ENCODE data around the gene NEURL1B. TPM values are rescaled to one million over a fixed set of nuclear protein-coding genes. Genes with fewer than 3 reads are reported as not detected.
A peak's percentile ranks its signal among the peaks of the same experiment; 100 is the strongest.
"Not testable (repeated sequence)": the region's sequence is repeated elsewhere in the genome, so short reads cannot be mapped to it uniquely, and the experiment has no call there.

The NEURL1B gene
- total RNA-seq, 1 donor from 2014 or later = 1.5 TPM

DNA sequence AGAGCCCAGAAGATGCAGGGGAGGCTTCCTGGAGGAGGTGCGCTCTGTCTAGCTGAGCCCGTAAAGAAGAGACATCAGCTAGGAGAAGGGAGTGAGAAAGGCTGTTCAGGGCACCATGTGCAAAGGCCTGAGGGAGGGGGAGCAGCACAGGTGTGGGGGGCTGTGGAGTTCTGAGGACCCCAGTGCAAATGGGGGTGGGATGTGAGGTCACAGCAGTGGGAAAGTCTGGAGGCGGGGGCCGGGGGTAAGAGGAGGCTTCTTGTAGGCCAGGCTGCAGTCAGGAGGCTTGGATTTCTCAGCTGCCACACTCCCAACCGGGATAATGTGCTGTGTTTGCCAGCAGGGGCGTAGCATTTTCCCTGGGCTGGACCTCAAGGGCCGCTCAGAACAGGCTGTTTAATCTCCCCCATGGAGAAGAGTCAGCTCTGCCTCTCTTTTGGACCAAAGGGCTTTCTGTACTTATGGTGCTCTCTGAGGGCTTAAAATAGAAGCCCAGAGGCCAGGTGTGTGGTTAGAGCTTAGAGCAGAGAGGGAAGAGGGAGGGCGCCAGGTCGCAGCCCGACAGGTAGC lies 5.7 kb downstream of the NEURL1B start:
- Mint-ChIP-seq H3K27ac (ENCODE audit: unreplicated experiment) (no peak overlapping the region), H3K9me3 (ENCODE audit: unreplicated experiment) (no peaks in the 10 kb centered on the region), H3K27me3 (ENCODE audit: unreplicated experiment) (no peaks in the 10 kb centered on the region), H3K4me3 (ENCODE audit: unreplicated experiment) (no peak overlapping the region), H3K36me3 (ENCODE audit: unreplicated experiment) (no peaks in the 10 kb centered on the region), H3K4me1 (ENCODE audit: unreplicated experiment) (peaks cover 10% of the 10 kb centered on the region)
- DNase-seq (ENCODE audit: extremely low spot score, unreplicated experiment) = no peak
- TF ChIP-seq, protein P1, sequence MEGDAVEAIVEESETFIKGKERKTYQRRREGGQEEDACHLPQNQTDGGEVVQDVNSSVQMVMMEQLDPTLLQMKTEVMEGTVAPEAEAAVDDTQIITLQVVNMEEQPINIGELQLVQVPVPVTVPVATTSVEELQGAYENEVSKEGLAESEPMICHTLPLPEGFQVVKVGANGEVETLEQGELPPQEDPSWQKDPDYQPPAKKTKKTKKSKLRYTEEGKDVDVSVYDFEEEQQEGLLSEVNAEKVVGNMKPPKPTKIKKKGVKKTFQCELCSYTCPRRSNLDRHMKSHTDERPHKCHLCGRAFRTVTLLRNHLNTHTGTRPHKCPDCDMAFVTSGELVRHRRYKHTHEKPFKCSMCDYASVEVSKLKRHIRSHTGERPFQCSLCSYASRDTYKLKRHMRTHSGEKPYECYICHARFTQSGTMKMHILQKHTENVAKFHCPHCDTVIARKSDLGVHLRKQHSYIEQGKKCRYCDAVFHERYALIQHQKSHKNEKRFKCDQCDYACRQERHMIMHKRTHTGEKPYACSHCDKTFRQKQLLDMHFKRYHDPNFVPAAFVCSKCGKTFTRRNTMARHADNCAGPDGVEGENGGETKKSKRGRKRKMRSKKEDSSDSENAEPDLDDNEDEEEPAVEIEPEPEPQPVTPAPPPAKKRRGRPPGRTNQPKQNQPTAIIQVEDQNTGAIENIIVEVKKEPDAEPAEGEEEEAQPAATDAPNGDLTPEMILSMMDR (IDR thresholded peaks at IDR 0.05) = peak; percentile 41

DNA sequence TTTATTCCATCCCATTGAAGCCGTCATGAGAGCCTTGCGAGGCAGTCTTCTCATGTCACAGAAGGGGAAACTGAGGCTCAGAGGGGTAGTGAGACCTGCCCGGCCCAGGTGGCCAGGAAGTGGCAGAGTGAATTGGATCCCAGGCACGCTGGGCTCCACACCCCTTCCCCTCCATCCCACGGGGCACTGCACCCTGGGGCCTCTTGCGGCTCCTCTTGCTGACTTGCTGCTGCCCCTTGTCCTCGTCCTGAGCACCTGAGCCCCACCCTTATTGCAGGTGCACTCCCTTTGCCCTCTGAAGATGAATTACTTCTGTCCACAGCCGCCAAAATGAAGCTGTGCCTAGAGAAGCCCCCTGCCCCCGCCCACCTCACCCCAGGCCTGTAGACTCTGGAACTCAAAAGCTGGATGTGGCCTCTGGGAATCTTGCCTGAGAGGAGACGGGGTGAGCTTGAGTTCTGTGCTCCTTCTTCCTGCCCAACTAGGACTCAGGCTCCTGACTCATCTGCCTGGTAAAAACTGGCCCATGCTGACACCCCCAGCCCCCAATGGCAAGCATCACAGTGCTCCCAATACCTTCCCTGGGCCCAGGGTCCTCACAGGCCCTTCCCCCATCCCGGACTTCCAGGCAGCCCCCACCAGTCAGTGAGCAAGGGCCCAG lies 6.4 kb downstream of the NEURL1B start:
- Mint-ChIP-seq H3K4me1 (ENCODE audit: unreplicated experiment) (peaks cover 6% of the 10 kb centered on the region), H3K9me3 (ENCODE audit: unreplicated experiment) (no peaks in the 10 kb centered on the region), H3K27ac (ENCODE audit: unreplicated experiment) (no peak overlapping the region), H3K27me3 (ENCODE audit: unreplicated experiment) (no peaks in the 10 kb centered on the region), H3K4me3 (ENCODE audit: unreplicated experiment) (no peak overlapping the region), H3K36me3 (ENCODE audit: unreplicated experiment) (no peaks in the 10 kb centered on the region)
- DNase-seq (ENCODE audit: extremely low spot score, unreplicated experiment) = no peak
- TF ChIP-seq, protein P1 (IDR thresholded peaks at IDR 0.05) = no peak

DNA sequence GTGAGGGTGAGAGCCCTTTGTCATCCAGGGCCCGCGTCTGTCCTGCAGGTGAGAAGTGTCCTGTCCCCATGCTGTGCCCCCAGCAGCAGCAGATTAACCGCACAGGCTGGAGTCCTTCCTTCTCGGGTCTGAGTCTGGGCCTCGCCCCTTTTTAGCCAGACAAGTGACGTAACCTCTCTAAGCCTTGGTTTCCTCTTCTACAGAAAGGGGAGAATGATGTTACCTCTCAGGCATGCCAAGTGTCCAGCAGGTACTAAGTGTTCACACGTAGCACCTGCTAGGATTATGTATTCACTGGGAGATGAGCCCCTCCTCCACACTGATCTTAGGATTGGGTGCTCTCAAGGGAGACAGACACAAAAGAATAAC lies 6.9 kb downstream of the NEURL1B start:
- Mint-ChIP-seq H3K27ac (ENCODE audit: unreplicated experiment) (no peak overlapping the region), H3K9me3 (ENCODE audit: unreplicated experiment) (no peaks in the 10 kb centered on the region)
- no peak for DNase-seq (ENCODE audit: extremely low spot score, unreplicated experiment)

DNA sequence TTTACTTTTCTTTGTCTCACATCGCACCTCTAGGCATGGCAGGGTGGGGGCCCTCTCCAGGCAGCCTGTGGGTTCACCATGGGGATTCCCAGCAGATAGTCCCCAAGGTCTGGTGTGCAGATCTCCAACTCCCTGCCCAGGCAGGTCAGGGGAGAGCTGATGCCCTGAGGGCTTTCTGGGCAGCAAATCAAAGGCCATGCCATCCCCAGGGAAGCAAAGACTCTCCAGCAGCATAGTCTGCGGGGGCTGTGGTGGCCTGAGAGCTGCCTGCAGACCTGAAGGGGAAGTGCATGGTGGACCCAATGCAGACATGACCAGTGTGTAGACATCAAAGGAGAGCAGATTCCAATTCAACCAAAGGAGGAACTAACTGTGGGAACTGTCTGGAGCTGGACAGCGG lies 7.7 kb downstream of the NEURL1B start:
- no peak for DNase-seq (ENCODE audit: extremely low spot score, unreplicated experiment)
- H3K4me3 Mint-ChIP-seq (ENCODE audit: unreplicated experiment) = no peak overlapping the region
- TF ChIP-seq, protein P1 (IDR thresholded peaks at IDR 0.05) = no peak
- no peak overlapping the region for H3K27ac Mint-ChIP-seq (ENCODE audit: unreplicated experiment)
- H3K36me3 Mint-ChIP-seq (ENCODE audit: unreplicated experiment) = no peaks in the 10 kb centered on the region
- no peaks in the 10 kb centered on the region for H3K9me3 Mint-ChIP-seq (ENCODE audit: unreplicated experiment)
- H3K4me1 Mint-ChIP-seq (ENCODE audit: unreplicated experiment) = peaks cover 4% of the 10 kb centered on the region
- H3K27me3 Mint-ChIP-seq (ENCODE audit: unreplicated experiment) = no peaks in the 10 kb centered on the region

More for the DNA sequence above, 6.9 kb downstream of the NEURL1B start:
- H3K27me3 Mint-ChIP-seq (ENCODE audit: unreplicated experiment) = no peaks in the 10 kb centered on the region
- TF ChIP-seq, protein P1 (IDR thresholded peaks at IDR 0.05) = no peak
- H3K4me1 Mint-ChIP-seq (ENCODE audit: unreplicated experiment) = peaks cover 4% of the 10 kb centered on the region
- no peak overlapping the region for H3K4me3 Mint-ChIP-seq (ENCODE audit: unreplicated experiment)
- no peaks in the 10 kb centered on the region for H3K36me3 Mint-ChIP-seq (ENCODE audit: unreplicated experiment)

DNA sequence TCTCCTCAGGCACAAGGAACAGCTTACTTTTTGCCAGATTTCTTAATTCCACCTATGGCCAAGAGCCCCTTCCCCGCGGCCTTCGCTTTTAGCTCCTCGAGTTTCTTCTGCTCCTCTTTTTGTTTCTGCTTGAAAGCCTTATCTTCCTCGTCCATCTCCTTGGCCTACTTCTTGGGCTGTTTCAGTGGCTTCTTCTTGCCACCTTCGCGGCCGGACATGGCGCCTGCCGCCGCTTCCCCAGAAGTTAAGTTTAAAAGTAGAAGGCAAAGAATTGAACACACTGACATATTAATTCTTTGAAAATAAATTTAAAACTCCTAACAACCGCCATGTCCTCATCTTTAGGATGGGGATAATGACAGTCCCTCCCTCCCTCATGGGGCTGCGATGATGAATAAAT lies 15.4 kb downstream of the NEURL1B start:
- not testable (repeated sequence) for H3K4me3 Mint-ChIP-seq (ENCODE audit: unreplicated experiment); H3K9me3 Mint-ChIP-seq (ENCODE audit: unreplicated experiment); DNase-seq (ENCODE audit: extremely low spot score, unreplicated experiment); H3K27me3 Mint-ChIP-seq (ENCODE audit: unreplicated experiment); H3K36me3 Mint-ChIP-seq (ENCODE audit: unreplicated experiment); H3K27ac Mint-ChIP-seq (ENCODE audit: unreplicated experiment)
- H3K4me1 Mint-ChIP-seq (ENCODE audit: unreplicated experiment) = peaks cover 18% of the 10 kb centered on the region

DNA sequence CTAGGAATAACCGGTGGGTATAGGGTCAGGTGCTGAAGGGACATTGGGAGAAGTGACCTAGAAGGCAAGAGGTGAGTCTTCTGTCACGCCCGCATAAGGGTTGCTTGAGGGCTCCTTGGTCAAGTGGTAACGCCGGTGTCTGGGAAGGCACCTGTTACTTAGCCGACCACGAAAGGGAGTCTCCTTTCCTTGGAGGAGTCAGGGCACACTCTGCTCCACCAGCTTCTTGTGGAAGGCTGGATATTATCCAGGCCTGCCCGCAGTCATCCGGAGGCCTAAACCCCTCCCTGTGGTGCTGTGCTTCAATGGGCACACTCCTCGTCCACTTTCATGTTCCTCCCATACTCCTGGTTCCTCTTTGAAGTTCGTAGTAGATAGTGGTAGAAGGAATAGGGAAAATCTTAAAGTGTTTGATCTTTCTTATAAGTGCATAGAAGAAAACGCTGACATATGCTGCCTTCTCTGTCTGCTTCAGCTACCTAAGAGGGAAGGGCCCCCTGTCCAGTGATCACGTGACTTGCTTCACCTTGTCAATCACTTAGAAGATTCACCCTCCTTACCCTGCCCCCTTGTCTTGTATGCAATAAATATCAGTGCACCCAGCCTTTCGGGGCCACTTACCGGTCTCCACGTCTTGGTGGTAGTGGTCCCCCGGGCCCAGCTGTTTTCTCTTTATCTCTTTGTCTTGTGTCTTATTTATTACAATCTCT lies 16.6 kb downstream of the NEURL1B start:
- H3K27ac Mint-ChIP-seq (ENCODE audit: unreplicated experiment) = not testable (repeated sequence)
- peaks cover 18% of the 10 kb centered on the region for H3K4me1 Mint-ChIP-seq (ENCODE audit: unreplicated experiment)

More for the DNA sequence above, 16.6 kb downstream of the NEURL1B start:
- not testable (repeated sequence) for H3K9me3 Mint-ChIP-seq (ENCODE audit: unreplicated experiment); DNase-seq (ENCODE audit: extremely low spot score, unreplicated experiment); H3K36me3 Mint-ChIP-seq (ENCODE audit: unreplicated experiment); H3K27me3 Mint-ChIP-seq (ENCODE audit: unreplicated experiment); H3K4me3 Mint-ChIP-seq (ENCODE audit: unreplicated experiment)

All from osteocyte (in vitro differentiated cells).